WTC11 (cell line): Measurements from ENCODE around the gene PGAP6.

Experiments used
- CTCF ChIP-seq: fragments of 200-600 bp; IDR thresholded peaks from 2 replicates; pipeline ENCODE4 v1.8.0; 2022; ENCODE audit warnings: antibody characterized with exemption
- E2F5 ChIP-seq: sonication (generic); formaldehyde crosslinking; IDR thresholded peaks from 2 replicates; pipeline ENCODE4 v1.8.1; 2022; ENCODE audit warnings: mild to moderate bottlenecking, moderate library complexity, missing genetic modification reagents
- PRDM15 ChIP-seq: sonication (generic); formaldehyde crosslinking; IDR thresholded peaks from 2 replicates; pipeline ENCODE4 v1.8.0; 2022; ENCODE audit warnings: missing genetic modification reagents

GRCh38 chr16:405548-406506 lies 24.0 kb upstream of the PGAP6 start:
- TF ChIP-seq CTCF (no peak), PRDM15 (CRISPR knock-in tag) (no peak), E2F5 (CRISPR knock-in tag) (no peak)
